ENCODE measurements around the gene CCDC201.

The CCDC201 gene

DNA sequence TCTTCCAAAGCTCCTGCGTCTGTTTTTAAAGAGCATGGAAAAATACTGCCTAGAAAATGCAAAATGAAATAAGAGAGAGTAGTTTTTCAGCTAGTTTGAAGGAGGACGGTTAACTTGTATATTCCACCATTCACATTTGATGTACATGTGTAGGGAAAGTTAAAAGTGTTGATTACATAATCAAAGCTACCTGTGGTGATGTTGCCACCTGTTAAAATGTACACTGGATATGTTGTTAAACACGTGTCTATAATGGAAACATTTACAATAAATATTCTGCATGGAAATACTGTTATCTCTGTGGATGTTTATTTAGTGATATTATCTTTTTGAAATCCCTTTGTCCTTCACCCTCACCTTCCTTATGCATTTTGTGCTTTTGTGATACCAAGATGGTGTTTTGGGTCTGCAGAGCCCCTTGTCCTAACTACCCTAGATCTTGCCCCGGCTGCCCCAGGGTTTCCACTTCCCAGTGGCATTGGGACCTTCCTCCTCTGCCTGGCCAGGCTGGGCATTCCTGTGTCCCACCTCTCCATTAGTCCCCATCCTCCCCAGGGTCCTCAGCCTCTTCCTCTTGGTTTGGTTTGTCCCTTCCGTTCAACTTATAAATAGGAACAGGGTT, 20.6 kb upstream of the CCDC201 start:
- no peak for DNase-seq (ENCODE audit: low read depth)

GRCh38 chr7:45892407-45893035, 19.6 kb upstream of the CCDC201 start:
- no peak for DNase-seq (ENCODE audit: low read depth)

DNA sequence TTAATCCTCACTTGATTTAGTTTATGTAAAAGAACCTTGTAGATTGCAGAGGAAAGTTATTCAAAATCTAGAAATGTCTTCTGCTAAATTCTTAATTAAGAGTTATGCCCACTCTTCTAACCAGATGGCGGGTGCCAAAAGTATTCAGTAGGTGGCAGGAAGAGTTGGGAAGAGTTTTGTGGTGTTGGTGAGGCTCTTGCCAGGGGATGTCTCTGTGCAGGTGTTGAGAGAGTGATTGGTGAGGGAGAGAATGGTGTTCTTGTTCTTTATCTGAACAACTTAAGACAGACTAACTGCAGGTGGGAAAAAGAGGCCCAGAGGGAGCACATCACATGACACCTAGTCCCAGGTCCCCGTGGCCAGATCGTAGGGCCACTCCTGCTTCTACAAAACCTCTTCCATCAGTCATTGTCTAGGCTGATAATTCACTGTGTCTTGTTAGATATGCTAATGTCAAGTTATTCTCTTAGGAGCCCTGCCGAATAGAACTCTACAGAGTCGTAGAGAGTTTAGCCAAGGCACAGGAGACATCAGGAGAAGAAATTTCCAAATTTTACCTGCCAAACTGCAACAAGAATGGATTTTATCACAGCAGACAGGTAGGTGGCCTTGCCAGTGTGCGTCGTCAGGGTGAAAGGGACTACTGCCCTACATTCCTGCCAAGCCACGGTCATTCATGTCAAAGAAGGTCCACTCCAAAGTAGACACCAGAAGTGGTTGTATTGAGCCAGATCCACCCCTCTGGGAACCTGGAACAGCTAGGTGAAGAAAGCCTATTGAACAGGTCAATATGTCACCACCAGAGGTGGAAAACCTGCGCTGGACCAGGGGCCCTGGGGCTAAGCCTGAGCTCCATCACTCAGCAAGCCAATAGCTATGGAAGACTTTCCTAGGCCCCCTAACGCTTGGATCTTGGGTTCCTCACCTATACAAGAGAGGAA, 18.9 kb upstream of the CCDC201 start:
- DNase-seq (ENCODE audit: low read depth) = no peak

DNA sequence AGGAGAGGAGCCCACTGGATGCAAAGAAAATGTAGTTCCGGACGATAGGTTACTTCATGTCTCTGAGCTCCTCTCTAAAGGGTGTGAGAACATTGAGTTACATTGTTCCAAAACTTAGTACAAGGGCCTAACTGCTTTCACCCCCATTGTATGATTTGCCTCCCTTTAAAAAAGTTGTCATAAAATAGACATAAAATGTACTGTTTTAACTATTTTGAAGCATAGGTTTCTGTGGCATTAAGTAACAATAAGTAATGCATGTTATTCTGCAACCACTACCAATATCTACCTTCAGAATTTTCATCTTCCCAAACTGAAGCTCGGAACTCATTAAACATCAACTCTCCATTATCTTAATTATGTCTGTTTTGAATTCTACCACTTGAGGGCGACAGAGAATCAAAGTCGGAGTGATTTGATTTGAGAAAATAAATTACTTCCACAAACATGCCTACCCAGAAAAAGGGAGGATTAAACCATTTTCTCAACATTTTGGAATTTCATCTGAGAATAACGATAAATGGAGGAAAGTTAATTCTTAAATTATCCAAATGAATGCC, 18.1 kb upstream of the CCDC201 start:
- DNase-seq (ENCODE audit: low read depth) = no peak

- no peak for DNase-seq (ENCODE audit: low read depth)
Measured at GRCh38 chr7:45890125-45890901, 17.4 kb upstream of the CCDC201 start.

- DNase-seq (ENCODE audit: low read depth) = no peak
Measured at GRCh38 chr7:45889367-45890067, 16.6 kb upstream of the CCDC201 start.

DNA sequence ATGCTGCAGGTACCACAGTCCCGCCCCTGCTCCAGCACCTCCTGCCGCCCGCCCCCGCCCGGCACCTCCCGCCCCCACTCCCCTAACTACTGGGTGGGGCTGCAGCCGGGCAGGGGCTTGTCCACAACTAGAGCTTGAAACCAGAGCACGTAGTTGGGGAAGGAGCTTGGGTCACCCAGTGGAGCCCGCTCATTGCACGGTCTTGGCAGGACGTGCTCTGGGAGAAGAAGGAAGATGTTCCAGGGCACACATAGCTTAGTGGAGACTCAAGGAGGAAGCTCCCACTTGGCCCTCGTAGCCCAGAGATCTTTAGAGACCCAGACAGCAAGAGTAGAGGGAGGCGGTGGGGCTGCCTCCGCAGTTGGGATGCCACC, 16.1 kb upstream of the CCDC201 start:
- DNase-seq (ENCODE audit: low read depth) = no peak

DNA sequence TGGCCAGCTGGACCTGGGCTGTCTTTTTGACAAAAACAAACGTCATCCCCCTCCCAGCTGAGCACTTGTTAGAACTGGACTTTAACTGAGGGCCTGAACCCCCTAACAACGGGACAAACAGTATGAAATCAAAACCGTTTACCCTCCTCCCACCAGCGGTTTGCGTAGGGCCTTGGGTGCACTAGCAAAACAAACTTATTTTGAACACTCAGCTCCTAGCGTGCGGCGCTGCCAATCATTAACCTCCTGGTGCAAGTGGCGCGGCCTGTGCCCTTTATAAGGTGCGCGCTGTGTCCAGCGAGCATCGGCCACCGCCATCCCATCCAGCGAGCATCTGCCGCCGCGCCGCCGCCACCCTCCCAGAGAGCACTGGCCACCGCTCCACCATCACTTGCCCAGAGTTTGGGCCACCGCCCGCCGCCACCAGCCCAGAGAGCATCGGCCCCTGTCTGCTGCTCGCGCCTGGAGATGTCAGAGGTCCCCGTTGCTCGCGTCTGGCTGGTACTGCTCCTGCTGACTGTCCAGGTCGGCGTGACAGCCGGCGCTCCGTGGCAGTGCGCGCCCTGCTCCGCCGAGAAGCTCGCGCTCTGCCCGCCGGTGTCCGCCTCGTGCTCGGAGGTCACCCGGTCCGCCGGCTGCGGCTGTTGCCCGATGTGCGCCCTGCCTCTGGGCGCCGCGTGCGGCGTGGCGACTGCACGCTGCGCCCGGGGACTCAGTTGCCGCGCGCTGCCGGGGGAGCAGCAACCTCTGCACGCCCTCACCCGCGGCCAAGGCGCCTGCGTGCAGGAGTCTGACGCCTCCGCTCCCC, 15.5 kb upstream of the CCDC201 start, which contains the start of gene IGFBP1:
Gene IGFBP1, plus strand, starts transcription at position 304 of the 808 bp plus-strand sequence. Its CDS starts 165 bp downstream, at position 469.
- DNase-seq (ENCODE audit: low read depth) = no peak

DNA sequence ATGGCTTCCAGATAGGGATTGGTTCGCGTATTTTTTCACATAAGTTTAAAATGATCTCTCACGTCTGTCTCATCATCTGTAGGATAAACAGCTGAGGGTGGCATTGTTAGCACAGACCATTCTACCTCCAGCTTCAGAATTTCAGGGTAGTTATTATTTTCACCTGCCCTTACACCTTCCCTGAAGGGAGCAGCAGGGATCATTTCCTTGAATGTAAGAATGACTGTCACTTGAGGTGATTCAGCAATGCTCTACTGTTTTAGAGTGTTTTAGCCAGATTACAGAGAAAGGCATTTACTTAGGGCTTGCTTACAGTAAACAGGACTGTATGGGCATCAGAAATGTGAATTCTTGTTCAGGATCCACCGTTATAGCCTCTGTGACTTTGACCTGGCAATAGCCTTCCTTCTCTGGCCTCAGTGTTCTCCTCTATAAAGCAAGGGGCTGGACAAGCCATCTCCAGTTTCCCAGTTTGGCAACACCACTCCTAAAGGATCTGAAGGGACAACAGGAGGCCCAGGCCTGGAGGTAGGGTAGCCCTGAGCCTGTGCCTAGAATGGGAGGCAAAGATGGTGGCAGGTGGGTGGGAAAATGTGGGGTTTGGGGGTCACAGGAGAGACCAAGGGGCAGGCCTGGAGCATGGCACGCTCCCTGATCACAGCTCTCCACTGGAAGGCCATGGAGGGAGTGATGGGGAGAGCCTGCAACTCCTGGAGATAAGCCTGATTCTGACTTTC, 14.2 kb upstream of the CCDC201 start:
- DNase-seq (ENCODE audit: low read depth) = no peak

- DNase-seq (ENCODE audit: low read depth) = no peak
Measured at GRCh38 chr7:45885264-45885882, 12.5 kb upstream of the CCDC201 start.

DNA sequence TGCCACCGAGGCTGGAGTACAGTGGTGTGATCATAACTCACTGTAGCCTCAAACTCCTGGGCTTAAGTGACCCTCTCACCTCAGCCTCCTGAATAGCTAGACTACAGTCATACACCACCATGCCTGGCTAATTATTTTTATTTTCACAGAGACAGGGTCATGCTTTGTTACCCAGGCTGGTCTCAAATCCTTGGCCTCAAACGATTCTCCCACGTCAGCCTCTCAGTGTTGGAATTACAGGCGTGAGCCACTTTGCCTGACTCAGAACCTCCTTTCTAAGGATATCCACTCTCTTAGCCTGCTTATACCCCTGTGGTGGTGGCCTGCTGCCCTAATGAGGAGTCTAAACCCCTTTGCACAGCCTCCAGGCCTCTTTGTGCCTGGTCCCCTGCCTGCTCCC, 11.3 kb upstream of the CCDC201 start:
- DNase-seq (ENCODE audit: low read depth) = no peak

GRCh38 chr7:45882465-45882810, 9.6 kb upstream of the CCDC201 start:
- DNase-seq (ENCODE audit: low read depth) = no peak

GRCh38 chr7:45881759-45882464, 9.0 kb upstream of the CCDC201 start:
- no peak for DNase-seq (ENCODE audit: low read depth)

- DNase-seq (ENCODE audit: low read depth) = no peak
Measured at GRCh38 chr7:45881280-45881758, 8.4 kb upstream of the CCDC201 start.

DNA sequence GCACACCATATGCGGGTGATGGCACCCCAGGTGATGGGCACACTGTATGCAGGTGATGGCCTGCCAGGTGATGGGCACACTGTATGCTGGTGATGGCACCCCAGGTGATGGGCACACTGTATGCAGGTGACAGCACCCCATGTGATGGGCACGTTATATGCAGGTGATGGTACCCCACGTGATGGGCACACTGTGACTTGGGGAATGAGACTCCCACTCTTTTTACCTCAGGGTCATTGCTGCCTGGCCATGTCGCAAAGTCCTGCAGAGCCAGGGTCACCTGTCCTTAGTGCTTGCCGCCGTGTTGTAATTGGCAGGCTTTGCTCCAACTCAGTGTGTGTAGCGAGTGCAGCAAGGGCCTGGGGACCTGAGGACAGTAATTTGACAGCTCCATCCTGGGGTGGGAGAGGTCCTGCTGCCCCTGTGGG, 7.6 kb upstream of the CCDC201 start:
- no peak for DNase-seq (ENCODE audit: low read depth)

DNA sequence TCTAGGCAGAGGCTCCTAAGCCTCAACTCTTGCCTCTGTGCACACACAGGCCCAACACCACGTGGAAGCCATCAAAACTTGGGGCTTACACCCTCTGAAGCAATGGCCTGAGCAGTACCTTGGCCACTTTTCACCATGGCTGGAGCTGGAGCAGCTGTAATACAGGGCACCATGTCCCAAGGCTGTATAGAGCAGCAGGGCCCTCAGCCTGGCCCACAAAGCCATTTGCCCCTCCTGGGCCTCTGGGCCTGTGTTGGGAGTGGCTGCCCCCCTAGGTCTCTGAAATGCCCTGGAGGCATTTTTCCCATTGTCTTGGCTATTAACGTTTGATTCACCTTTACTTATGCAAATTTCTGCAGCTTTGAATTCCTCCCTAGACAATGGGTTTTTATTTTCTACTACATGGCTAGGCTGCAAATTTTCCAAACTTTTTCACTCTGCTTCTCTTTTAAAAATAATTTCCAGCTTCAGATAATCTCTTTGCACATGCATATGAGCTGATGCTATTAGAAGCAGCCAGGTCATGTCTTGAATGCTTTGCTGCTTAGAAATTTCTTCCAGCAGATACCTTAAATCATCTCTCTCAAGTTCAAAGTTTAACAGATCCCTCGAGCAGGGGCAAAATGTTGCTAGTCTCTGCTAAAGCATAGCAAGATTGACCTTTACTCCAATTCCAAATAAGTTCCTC, 5.7 kb upstream of the CCDC201 start:
- no peak for DNase-seq (ENCODE audit: low read depth)

DNA sequence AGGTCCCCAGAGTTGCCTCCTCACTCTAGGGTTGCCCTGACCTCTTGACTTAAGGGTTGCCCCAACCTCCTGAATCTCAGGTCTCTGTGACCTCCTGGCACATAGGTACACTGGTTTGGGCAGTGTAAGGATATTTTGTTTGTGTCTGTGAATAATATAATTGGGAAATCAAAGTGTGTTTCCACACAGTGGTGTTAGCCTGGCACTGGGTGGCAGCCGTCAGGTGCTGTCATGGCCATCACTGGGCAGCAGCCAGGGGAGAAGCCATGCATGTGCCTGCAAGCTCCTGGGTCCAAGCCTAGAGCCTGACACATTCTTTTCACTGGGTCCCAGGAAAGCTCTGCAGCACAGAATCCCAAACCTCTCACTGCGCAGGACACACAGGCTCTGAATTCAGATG, 3.6 kb upstream of the CCDC201 start:
- no peak for DNase-seq (ENCODE audit: low read depth)

All from stimulated activated CD4-positive, alpha-beta T cell treated with anti-CD3 and anti-CD28 coated beads, Interleukin-2, amount 100 ng/mL, for 4 hours (primary cell).